Hepatocyte (in vitro differentiated cells): ENCODE data around the gene TTC9C. TPM values are rescaled to one million over a fixed set of nuclear protein-coding genes. Genes with fewer than 3 reads are reported as not detected.
"Not testable (repeated sequence)": the region's sequence is repeated elsewhere in the genome, so short reads cannot be mapped to it uniquely, and the experiment has no call there.

ENCODE experiments used
- DNase-seq: peaks from one replicate; pipeline ENCODE4 v3.0.0-alpha.2; 2016; ENCODE audit warnings: low spot score
- H2AFZ ChIP-seq: fragments of 200-600 bp; sonication (generic); 2 replicates; pipeline ENCODE4 v1.6.0; 2016; ENCODE audit warnings: antibody characterized with exemption, mild to moderate bottlenecking
- H3K27ac ChIP-seq: fragments of 200-600 bp; sonication (generic); 2 replicates; pipeline ENCODE4 v1.5.1; 2016; ENCODE audit warnings: mild to moderate bottlenecking
- H3K27me3 ChIP-seq: fragments of 200-600 bp; sonication (generic); 2 replicates; pipeline ENCODE4 v1.6.1; 2016
- H3K36me3 ChIP-seq: fragments of 200-600 bp; sonication (generic); replicated peaks from 2 replicates; pipeline ENCODE4 v1.5.1; 2016; ENCODE audit warnings: low read depth; ENCODE audit not compliant: insufficient read depth
- H3K4me1 ChIP-seq: fragments of 200-600 bp; sonication (generic); 2 replicates; pipeline ENCODE4 v1.5.1; 2016; ENCODE audit warnings: mild to moderate bottlenecking, moderate library complexity; ENCODE audit not compliant: insufficient read depth
- H3K4me2 ChIP-seq: fragments of 200-600 bp; sonication (generic); 2 replicates; pipeline ENCODE4 v1.6.0; 2016
- H3K4me3 ChIP-seq: fragments of 200-600 bp; sonication (generic); 2 replicates; pipeline ENCODE4 v1.5.1; 2016; ENCODE audit warnings: mild to moderate bottlenecking
- H3K79me2 ChIP-seq: fragments of 200-600 bp; sonication (generic); 2 replicates; pipeline ENCODE4 v1.6.0; 2017; ENCODE audit warnings: mild to moderate bottlenecking
- H3K9me2 ChIP-seq: fragments of 200-600 bp; sonication (generic); replicated peaks from 2 replicates; pipeline ENCODE4 v1.6.0; 2017; ENCODE audit warnings: mild to moderate bottlenecking; ENCODE audit not compliant: insufficient read depth
- H3K9me3 ChIP-seq: fragments of 200-600 bp; sonication (generic); 2 replicates; pipeline ENCODE4 v1.5.1; 2016; ENCODE audit warnings: low read depth, mild to moderate bottlenecking
- H4K20me1 ChIP-seq: fragments of 200-600 bp; sonication (generic); 2 replicates; pipeline ENCODE4 v1.6.0; 2016; ENCODE audit warnings: mild to moderate bottlenecking; ENCODE audit not compliant: insufficient read depth, poor library complexity, severe bottlenecking
- CTCF ChIP-seq: fragments of 200-600 bp; sonication (generic); IDR thresholded peaks from 2 replicates; pipeline ENCODE4 v1.5.1; 2016; ENCODE audit warnings: antibody characterized with exemption, mild to moderate bottlenecking; ENCODE audit not compliant: poor library complexity
- EZH2 ChIP-seq: fragments of 200-600 bp; sonication (generic); IDR thresholded peaks from 2 replicates; pipeline ENCODE4 v1.6.1; 2016; ENCODE audit warnings: antibody characterized with exemption, mild to moderate bottlenecking, borderline replicate concordance
- EZH2phosphoT487 ChIP-seq: fragments of 200-600 bp; sonication (generic); IDR thresholded peaks from one replicate; pipeline ENCODE4 v1.6.1; 2018; ENCODE audit warnings: antibody characterized with exemption, mild to moderate bottlenecking, low read depth, moderate library complexity; ENCODE audit not compliant: unreplicated experiment, severe bottlenecking
- WGBS: methylation state at CpG from one replicate; pipeline ENCODE4 v1.1.6; 2016; ENCODE audit warnings: low lambda C conversion rate; ENCODE audit errors: missing lambda C conversion rate; 5-methylcytosine and 5-hydroxymethylcytosine counted together
- polyA plus RNA-seq: library from polyadenylated mRNA; unstranded; fragments of >200 nt; fragmentation: Nextera tagmentation; extraction: Ambion mirVana; gene quantifications from 2 replicates; pipeline ENCODE4 v1.2.1, GENCODE V29; 2016
- total RNA-seq: library from RNA; depleted of rRNA; stranded (reverse); fragments of >200 nt; gene quantifications from 2 replicates; pipeline ENCODE4 v1.2.3, GENCODE V29; 2014

Gene TTC9C
- total and polyA plus RNA-seq, 2 experiments from 2014 or later, result 26.3 to 35.4 TPM

- Histone ChIP-seq H4K20me1 (no peaks in the 10 kb centered on the region), H3K4me3 (no peak overlapping the region), H3K4me1 (peaks cover 4% of the 10 kb centered on the region), H2AFZ (no peak overlapping the region), H3K9me2 (no peaks in the 10 kb centered on the region), H3K27me3 (no peaks in the 10 kb centered on the region), H3K9me3 (no peaks in the 10 kb centered on the region), H3K27ac (no peak overlapping the region), H3K79me2 (peaks cover 24% of the 10 kb centered on the region), H3K4me2 (no peak overlapping the region), H3K36me3 (no peaks in the 10 kb centered on the region)
- TF ChIP-seq EZH2phosphoT487 (no peak), EZH2 (no peak), CTCF (no peak)
- no peak for DNase-seq
- 90% methylated on average over 9 of the region's 9 CpGs for WGBS
Measured at GRCh38 chr11:62747475-62748160, 19.3 kb downstream of the TTC9C start.

- H3K4me2 ChIP-seq, H3K36me3 ChIP-seq, H3K4me3 ChIP-seq, H3K9me3 ChIP-seq, H3K27ac ChIP-seq, H2AFZ ChIP-seq, H4K20me1 ChIP-seq, DNase-seq, H3K9me2 ChIP-seq, H3K27me3 ChIP-seq: not testable (repeated sequence)
- WGBS, result 94% methylated on average over 5 of the region's 5 CpGs
- Histone ChIP-seq H3K4me1 (peaks cover 12% of the 10 kb centered on the region), H3K79me2 (peaks cover 32% of the 10 kb centered on the region)
Measured at GRCh38 chr11:62749931-62750330, 21.6 kb downstream of the TTC9C start.

GRCh38 chr11:62752177-62752785 lies 24.0 kb downstream of the TTC9C start:
- DNase-seq, result no peak
- Histone ChIP-seq H3K27me3 (no peaks in the 10 kb centered on the region), H3K4me2 (no peak overlapping the region), H3K79me2 (peaks cover 32% of the 10 kb centered on the region), H3K9me3 (no peaks in the 10 kb centered on the region), H3K4me1 (peaks cover 12% of the 10 kb centered on the region), H2AFZ (no peak overlapping the region), H3K36me3 (no peaks in the 10 kb centered on the region), H3K27ac (no peak overlapping the region), H3K9me2 (no peaks in the 10 kb centered on the region), H3K4me3 (no peak overlapping the region), H4K20me1 (no peaks in the 10 kb centered on the region)
- WGBS, result 98% methylated on average over 14 of the region's 14 CpGs
- TF ChIP-seq EZH2 (no peak), CTCF (no peak), EZH2phosphoT487 (no peak)

GRCh38 chr11:62752994-62753735 lies 24.9 kb downstream of the TTC9C start:
- H3K4me3 ChIP-seq, result peak overlapping the region; percentile 67
- H4K20me1 ChIP-seq, result no peaks in the 10 kb centered on the region
- 90% methylated on average over 15 of the region's 15 CpGs for WGBS
- no peak for TF ChIP-seq CTCF
- TF ChIP-seq EZH2phosphoT487, result no peak
- no peak for TF ChIP-seq EZH2
- peak overlapping the region; percentile 91 for H3K27ac ChIP-seq
- H3K9me3 ChIP-seq, result no peaks in the 10 kb centered on the region
- peaks cover 32% of the 10 kb centered on the region for H3K79me2 ChIP-seq
- no peaks in the 10 kb centered on the region for H3K9me2 ChIP-seq
- no peaks in the 10 kb centered on the region for H3K27me3 ChIP-seq
- H3K36me3 ChIP-seq, result no peaks in the 10 kb centered on the region
- peak overlapping the region; percentile 75 for H3K4me2 ChIP-seq
- H3K4me1 ChIP-seq, result peaks cover 12% of the 10 kb centered on the region
- no peak for DNase-seq
- H2AFZ ChIP-seq, result peak overlapping the region; percentile 70
